Measurements from ENCODE around the gene TRIB2. TPM values are rescaled to one million over a fixed set of nuclear protein-coding genes. Genes with fewer than 3 reads are reported as not detected.
A peak's percentile ranks its signal among the peaks of the same experiment; 100 is the strongest.

Gene TRIB2
- total RNA-seq, 1 donor from 2014 or later: 68.8 TPM

GRCh38 chr2:12731701-12732280 lies 15.1 kb downstream of the TRIB2 start:
- no peaks in the 10 kb centered on the region for H3K9me3 Mint-ChIP-seq
- Histone ChIP-seq H3K4me2 (no peak overlapping the region), H3K4me1 (peaks cover 6% of the 10 kb centered on the region), H3K9ac (no peak overlapping the region), H3K4me3 (no peak overlapping the region), H3K79me2 (ENCODE audit: low read depth) (peaks cover 39% of the 10 kb centered on the region), H3F3A (ENCODE audit: low read depth) (no peaks in the 10 kb centered on the region), H3K36me3 (peaks cover 6% of the 10 kb centered on the region), H3K9me3 (ENCODE audit: low read depth) (no peaks in the 10 kb centered on the region), H4K20me1 (ENCODE audit: low read depth) (peaks cover 97% of the 10 kb centered on the region), H2AFZ (replicated peaks) (no peak overlapping the region), H3K27me3 (no peaks in the 10 kb centered on the region), H3K27ac (no peak overlapping the region)
- TF ChIP-seq CTCF (IDR thresholded peaks at IDR 0.05) (no peak), EZH2 (IDR thresholded peaks at IDR 0.05) (no peak), EZH2phosphoT487 (IDR thresholded peaks at IDR 0.05) (no peak)
- H3K36me3 Mint-ChIP-seq: peaks cover 67% of the 10 kb centered on the region
- peak; percentile 30 for DNase-seq (ENCODE audit: low spot score)
- H3K4me3 Mint-ChIP-seq: no peak overlapping the region
- peaks cover 42% of the 10 kb centered on the region for H3K4me1 Mint-ChIP-seq
- H3K27me3 Mint-ChIP-seq (ENCODE audit: insufficient read depth, low read depth): peaks cover 4% of the 10 kb centered on the region
- H3K27ac Mint-ChIP-seq: peak overlapping the region; percentile 87

GRCh38 chr2:12732651-12733050 lies 15.9 kb downstream of the TRIB2 start:
- Histone ChIP-seq H3K9me3 (ENCODE audit: low read depth) (no peaks in the 10 kb centered on the region), H2AFZ (replicated peaks) (no peak overlapping the region), H3K4me3 (no peak overlapping the region), H4K20me1 (ENCODE audit: low read depth) (peaks cover 98% of the 10 kb centered on the region), H3F3A (ENCODE audit: low read depth) (no peaks in the 10 kb centered on the region), H3K36me3 (peaks cover 6% of the 10 kb centered on the region), H3K27ac (no peak overlapping the region), H3K4me2 (no peak overlapping the region), H3K27me3 (no peaks in the 10 kb centered on the region), H3K9ac (no peak overlapping the region), H3K4me1 (peaks cover 6% of the 10 kb centered on the region), H3K79me2 (ENCODE audit: low read depth) (peaks cover 39% of the 10 kb centered on the region)
- H3K27ac Mint-ChIP-seq: no peak overlapping the region
- DNase-seq (ENCODE audit: low spot score): no peak
- H3K36me3 Mint-ChIP-seq: peaks cover 65% of the 10 kb centered on the region
- peaks cover 48% of the 10 kb centered on the region for H3K4me1 Mint-ChIP-seq
- H3K4me3 Mint-ChIP-seq: no peak overlapping the region
- TF ChIP-seq EZH2phosphoT487 (IDR thresholded peaks at IDR 0.05) (no peak), CTCF (IDR thresholded peaks at IDR 0.05) (no peak), EZH2 (IDR thresholded peaks at IDR 0.05) (no peak)
- peaks cover 4% of the 10 kb centered on the region for H3K27me3 Mint-ChIP-seq (ENCODE audit: insufficient read depth, low read depth)
- no peaks in the 10 kb centered on the region for H3K9me3 Mint-ChIP-seq

GRCh38 chr2:12733846-12734245 lies 17.1 kb downstream of the TRIB2 start:
- no peaks in the 10 kb centered on the region for H3F3A ChIP-seq (ENCODE audit: low read depth)
- Mint-ChIP-seq H3K27ac (no peak overlapping the region), H3K4me1 (peaks cover 46% of the 10 kb centered on the region), H3K27me3 (ENCODE audit: insufficient read depth, low read depth) (peaks cover 4% of the 10 kb centered on the region), H3K36me3 (peaks cover 65% of the 10 kb centered on the region), H3K9me3 (no peaks in the 10 kb centered on the region), H3K4me3 (no peak overlapping the region)
- H3K79me2 ChIP-seq (ENCODE audit: low read depth): peaks cover 39% of the 10 kb centered on the region
- no peaks in the 10 kb centered on the region for H3K27me3 ChIP-seq
- H3K4me1 ChIP-seq: peaks cover 6% of the 10 kb centered on the region
- H3K9ac ChIP-seq: no peak overlapping the region
- TF ChIP-seq CTCF (IDR thresholded peaks at IDR 0.05): no peak
- H3K9me3 ChIP-seq (ENCODE audit: low read depth): no peaks in the 10 kb centered on the region
- no peak overlapping the region for H3K27ac ChIP-seq
- no peak for DNase-seq (ENCODE audit: low spot score)
- no peak overlapping the region for H3K4me2 ChIP-seq
- H3K36me3 ChIP-seq: peaks cover 6% of the 10 kb centered on the region
- peaks cover 99% of the 10 kb centered on the region for H4K20me1 ChIP-seq (ENCODE audit: low read depth)
- no peak overlapping the region for H3K4me3 ChIP-seq
- no peak overlapping the region for H2AFZ ChIP-seq (replicated peaks)
